GM21526 (cell line): ENCODE data around the gene EDEM2.
A peak's percentile ranks its signal among the peaks of the same experiment; 100 is the strongest.
"Not testable (repeated sequence)": the region's sequence is repeated elsewhere in the genome, so short reads cannot be mapped to it uniquely, and the experiment has no call there.

ENCODE experiments used
- ATAC-seq: cut with Tn5 transposase; IDR thresholded peaks from one replicate; pipeline ENCODE4 v1.9.1; 2021; ENCODE audit warnings: moderate library complexity; ENCODE audit not compliant: unreplicated experiment, low FRiP score

Gene EDEM2

GRCh38 chr20:35131934-35132333, 15.2 kb downstream of the EDEM2 start:
- ATAC-seq = no peak

- ATAC-seq = no peak
These were observed 17.5 kb downstream of the EDEM2 start for GRCh38 chr20:35129647-35130069.

GRCh38 chr20:35125753-35126152, 21.4 kb downstream of the EDEM2 start:
- no peak for ATAC-seq

GRCh38 chr20:35122756-35123405, 24.3 kb downstream of the EDEM2 start:
- ATAC-seq = no peak

GRCh38 chr20:35121186-35121585, 25.9 kb downstream of the EDEM2 start:
- ATAC-seq = no peak

- ATAC-seq = no peak
These were observed 27.0 kb downstream of the EDEM2 start for GRCh38 chr20:35120012-35120701.

GRCh38 chr20:35117629-35118028, 29.5 kb downstream of the EDEM2 start:
- ATAC-seq = no peak

GRCh38 chr20:35117196-35117595, 29.9 kb downstream of the EDEM2 start:
- ATAC-seq = no peak

GRCh38 chr20:35116258-35116657, 30.9 kb downstream of the EDEM2 start:
- ATAC-seq = no peak

- no peak for ATAC-seq
These were observed 31.5 kb downstream of the EDEM2 start for GRCh38 chr20:35115606-35116005.

GRCh38 chr20:35112276-35112675, 34.9 kb downstream of the EDEM2 start:
- not testable (repeated sequence) for ATAC-seq

GRCh38 chr20:35111141-35111888, 35.8 kb downstream of the EDEM2 start:
- ATAC-seq = no peak

GRCh38 chr20:35108921-35109320, 38.2 kb downstream of the EDEM2 start:
- ATAC-seq = no peak

- no peak for ATAC-seq
These were observed 40.2 kb downstream of the EDEM2 start for GRCh38 chr20:35106827-35107380.

- no peak for ATAC-seq
These were observed 42.3 kb downstream of the EDEM2 start for GRCh38 chr20:35104685-35105295.

- ATAC-seq = no peak
These were observed 45.5 kb downstream of the EDEM2 start for GRCh38 chr20:35101620-35102019.

GRCh38 chr20:35093267-35093884, 53.8 kb downstream of the EDEM2 start:
- no peak for ATAC-seq

GRCh38 chr20:35092524-35093266, 54.4 kb downstream of the EDEM2 start, which contains the start of gene TRPC4AP:
Gene TRPC4AP (minus strand): TSS chr20:35092807. CDS start chr20:35092781, 26 bp downstream.
- ATAC-seq = peak; percentile 79

GRCh38 chr20:35091816-35092523, 55.2 kb downstream of the EDEM2 start:
- ATAC-seq = peak; percentile 21
